GM21619 (cell line): Measurements from ENCODE around the gene GORASP2.

Experiments used
- ATAC-seq: cut with Tn5 transposase; IDR thresholded peaks from one replicate; pipeline ENCODE4 v1.9.1; 2021; ENCODE audit not compliant: unreplicated experiment

The GORASP2 gene

GRCh38 chr2:170922634-170923494, 6.2 kb upstream of the GORASP2 start:
- no peak for ATAC-seq

GRCh38 chr2:170923799-170924198, 5.3 kb upstream of the GORASP2 start:
- ATAC-seq = no peak

- no peak for ATAC-seq
Observed at GRCh38 chr2:170924969-170925368, 4.1 kb upstream of the GORASP2 start.

GRCh38 chr2:170925923-170926322, 3.1 kb upstream of the GORASP2 start:
- no peak for ATAC-seq

- ATAC-seq = no peak
Observed at GRCh38 chr2:170926743-170927297, 2.2 kb upstream of the GORASP2 start.

GRCh38 chr2:170928036-170928823, 823 bp upstream of the GORASP2 start:
- no peak for ATAC-seq

GRCh38 chr2:170929686-170930050, 615 bp downstream of the GORASP2 start:
- peak; percentile 5 for ATAC-seq

GRCh38 chr2:170930131-170930990, 1.3 kb downstream of the GORASP2 start:
- ATAC-seq = peak; percentile 28

GRCh38 chr2:170930991-170931266, 1.9 kb downstream of the GORASP2 start:
- no peak for ATAC-seq

- no peak for ATAC-seq
Observed at GRCh38 chr2:170932166-170932565, 3.1 kb downstream of the GORASP2 start.

GRCh38 chr2:170932948-170933347, 3.9 kb downstream of the GORASP2 start:
- no peak for ATAC-seq

- ATAC-seq = no peak
Observed at GRCh38 chr2:170937709-170938379, 8.8 kb downstream of the GORASP2 start.

- no peak for ATAC-seq
Observed at GRCh38 chr2:170940066-170940465, 11.0 kb downstream of the GORASP2 start.

GRCh38 chr2:170942615-170943014, 13.6 kb downstream of the GORASP2 start:
- no peak for ATAC-seq

GRCh38 chr2:170943041-170943440, 14.0 kb downstream of the GORASP2 start:
- no peak for ATAC-seq

- ATAC-seq = no peak
Observed at GRCh38 chr2:170943596-170943995, 14.5 kb downstream of the GORASP2 start.

- no peak for ATAC-seq
Observed at GRCh38 chr2:170944545-170944944, 15.5 kb downstream of the GORASP2 start.

- ATAC-seq = no peak
Observed at GRCh38 chr2:170949415-170949814, 20.4 kb downstream of the GORASP2 start.

- ATAC-seq = peak; percentile 84
Observed at GRCh38 chr2:170950221-170950761, 21.2 kb downstream of the GORASP2 start.

- no peak for ATAC-seq
Observed at GRCh38 chr2:170953941-170954340, 24.9 kb downstream of the GORASP2 start.
